Inflammatory macrophage treated with lipopolysaccharide for 1 hour (primary cell): ENCODE data around the gene CXCL3.

Experiments
- DNase-seq, 2 donors: peaks; one replicate each; pipeline ENCODE4 v3.0.0-alpha.2; 2020 to 2022

Gene CXCL3

DNA sequence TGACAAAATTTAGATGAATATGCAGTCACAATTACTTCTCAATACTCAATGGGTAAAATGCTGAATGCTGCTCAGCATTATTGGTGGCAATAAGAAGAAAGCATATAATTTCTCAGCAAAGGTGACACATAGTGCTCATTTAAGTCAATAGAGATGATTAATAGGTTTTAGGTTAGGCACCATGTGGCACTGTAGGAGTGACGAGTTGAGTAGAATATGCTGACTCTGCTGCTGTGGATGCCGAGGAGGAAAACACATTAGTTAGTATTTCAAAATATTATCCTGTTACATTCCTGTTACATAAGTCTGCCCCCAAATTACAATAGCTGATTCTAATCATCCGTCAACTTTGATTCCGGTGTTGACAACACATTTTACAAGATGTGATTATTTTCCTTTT is 26.4 kb downstream of the CXCL3 start:
- DNase-seq: no peak

DNA sequence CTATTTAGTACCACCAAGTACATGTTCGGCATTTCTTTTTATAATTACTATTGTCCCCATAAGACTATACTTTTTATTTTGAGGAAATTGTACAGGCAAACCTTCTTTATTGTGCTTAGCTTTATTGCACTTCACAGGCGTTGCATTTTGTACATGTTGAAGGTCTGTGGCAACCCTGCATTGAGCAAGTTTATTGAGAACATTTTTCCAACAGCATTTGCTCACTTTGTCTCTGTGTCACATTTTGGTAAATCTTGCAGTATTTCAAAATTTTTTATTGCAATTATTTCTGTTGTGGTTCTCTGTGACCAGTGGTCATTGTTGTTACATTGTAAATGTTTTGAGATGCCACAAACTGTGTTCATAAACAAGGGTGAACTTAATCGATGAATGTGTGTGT is 29.2 kb downstream of the CXCL3 start:
- peak; percentile 33 to 57 for DNase-seq

DNA sequence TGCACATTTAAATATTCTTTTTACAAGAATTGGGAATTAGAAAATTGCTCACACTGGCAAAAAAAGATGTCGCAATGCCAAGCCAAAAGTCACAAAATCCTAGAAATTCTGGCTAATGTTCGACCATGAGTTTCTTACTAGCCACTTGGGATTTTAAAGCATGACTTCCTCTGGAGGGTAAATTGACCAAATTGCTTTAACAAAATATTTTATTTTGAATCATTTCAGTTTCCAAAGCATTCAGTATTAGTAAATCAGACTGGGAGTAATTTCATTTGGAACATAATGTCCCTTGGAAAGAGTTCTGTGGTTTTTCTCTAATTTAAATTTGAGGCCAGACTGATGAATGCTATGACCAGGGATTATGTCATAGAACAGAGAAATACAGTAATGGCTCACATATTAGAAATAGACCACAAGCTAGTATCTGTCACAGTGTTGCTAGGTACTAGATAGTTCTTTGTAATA is 32.4 kb downstream of the CXCL3 start:
- no peak for DNase-seq

DNA sequence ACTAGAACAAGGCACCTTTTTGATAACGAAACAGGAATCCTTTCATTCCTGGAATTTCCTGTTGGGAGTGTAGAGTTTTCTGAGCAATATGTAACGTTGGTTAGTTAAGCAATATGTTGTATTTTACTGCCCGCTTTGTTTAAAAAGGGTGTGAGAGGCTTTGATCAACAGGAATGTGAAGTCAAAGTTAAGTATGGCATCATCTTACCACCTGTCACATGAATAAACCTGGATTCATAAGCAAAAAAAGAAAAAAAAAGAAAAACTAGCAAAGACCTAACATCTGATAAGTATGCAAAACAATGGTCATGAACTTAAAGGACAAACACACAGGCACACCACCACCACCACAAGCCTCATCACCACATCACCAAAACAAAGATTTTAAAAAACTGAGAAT is 33.0 kb downstream of the CXCL3 start:
- DNase-seq: no peak

DNA sequence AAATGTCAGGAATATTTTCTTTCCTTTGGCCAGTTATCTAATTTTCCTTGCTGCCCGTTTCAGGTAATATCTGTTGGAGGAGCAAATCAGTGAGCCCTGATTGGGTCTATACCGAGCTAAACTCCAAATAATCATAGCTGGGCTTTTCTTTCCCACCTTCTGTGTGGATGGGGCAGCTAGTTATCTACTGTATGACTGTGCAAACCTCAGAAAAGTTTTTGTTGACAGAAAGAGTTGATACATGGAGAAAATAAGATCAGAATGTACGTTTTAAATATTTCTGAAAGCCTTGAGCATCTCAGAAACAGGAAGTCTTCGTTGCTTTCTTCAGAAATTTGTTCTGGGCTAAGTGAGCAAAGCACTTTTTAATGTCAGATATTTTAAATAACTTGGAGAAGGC is 33.8 kb downstream of the CXCL3 start:
- no peak for DNase-seq

DNA sequence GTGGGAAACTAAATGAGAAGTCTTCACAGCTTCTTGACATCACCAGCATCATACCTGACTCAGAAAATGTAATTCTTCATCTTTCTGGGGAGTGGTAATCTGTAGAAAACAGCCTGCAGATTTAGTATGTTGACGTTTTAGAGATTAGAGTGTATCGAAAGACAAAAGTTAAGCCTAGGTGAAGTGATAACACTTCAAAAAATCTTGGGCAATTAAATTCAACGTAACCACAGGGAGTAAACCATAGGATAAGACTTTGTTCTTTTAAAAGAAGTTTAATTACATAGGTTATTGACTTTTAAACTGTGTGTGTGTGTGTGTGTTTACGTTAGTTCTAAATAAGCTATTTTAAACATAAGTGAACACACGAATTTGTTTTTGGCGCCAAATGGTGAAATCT is 38.2 kb downstream of the CXCL3 start:
- no peak for DNase-seq

DNA sequence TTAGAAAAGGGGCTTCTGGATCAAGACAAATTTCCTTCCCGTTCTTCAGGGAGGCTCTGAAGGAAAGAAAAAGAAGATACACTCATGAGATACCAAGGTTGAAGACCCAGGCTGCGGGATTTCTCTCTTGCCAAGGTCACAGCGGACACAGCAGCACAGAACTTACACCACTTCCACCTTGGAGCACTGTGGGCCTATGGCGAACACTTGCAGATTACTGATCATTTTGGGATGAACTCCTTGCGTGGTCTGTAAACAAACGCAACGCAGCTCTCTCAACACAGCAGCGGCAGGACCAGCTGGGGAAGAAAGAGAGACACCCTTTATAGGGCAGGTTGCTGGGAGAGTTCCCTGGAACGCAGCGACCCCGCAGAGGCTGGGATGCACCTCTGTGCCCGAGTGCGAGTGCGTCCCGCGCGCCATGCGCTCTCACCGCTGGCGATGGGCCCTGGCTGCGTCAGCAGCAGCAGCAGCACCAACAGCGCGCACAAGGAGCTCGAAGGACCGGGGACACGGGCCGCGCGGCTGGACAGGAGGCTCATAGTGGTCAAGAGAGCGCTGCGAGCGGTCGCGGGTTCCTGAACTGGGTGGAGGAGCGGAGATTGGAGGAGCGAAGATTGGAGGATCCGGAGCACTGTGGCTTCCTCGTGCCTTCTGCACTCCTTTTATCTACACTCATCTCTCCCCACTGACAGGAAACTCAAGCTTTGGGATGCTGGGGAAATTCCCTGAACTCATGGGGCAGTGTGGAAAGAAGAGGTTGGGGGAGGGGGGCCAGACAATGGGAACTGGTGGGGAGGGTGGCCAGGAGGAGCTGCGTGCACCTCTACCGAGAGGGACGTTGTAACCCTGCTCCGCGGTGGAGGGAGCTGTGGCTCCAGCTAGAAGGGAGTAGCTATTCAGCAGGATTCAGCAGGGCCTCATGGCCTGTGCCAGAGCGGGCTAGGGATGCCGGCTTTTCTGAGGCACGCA is 40.2 kb downstream of the CXCL3 start, which contains the start of gene CXCL5:
TSS of gene CXCL5 (minus strand) at position 638 of the 972 bp plus-strand sequence. CDS start at position 542, 96 bp downstream.
- DNase-seq: peak; percentile 23 to 27

DNA sequence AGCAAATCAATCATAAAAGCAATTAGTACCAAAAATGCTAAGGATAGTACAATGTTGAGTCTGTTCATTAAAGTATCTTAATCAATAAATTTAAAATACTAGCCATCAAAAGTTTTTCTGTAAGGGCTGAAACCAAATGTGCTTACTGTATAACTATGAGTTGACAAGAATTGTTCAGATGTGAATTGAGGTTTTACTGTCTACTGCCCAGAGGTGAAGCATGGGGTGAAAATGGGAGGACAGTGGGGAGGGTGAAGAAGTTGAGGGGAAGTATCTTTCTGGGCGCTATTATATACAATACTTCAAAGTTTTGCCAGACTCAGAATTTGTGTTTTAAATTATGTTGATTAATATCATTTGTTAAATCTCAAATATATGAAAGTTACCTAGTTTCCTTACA is 46.4 kb downstream of the CXCL3 start:
- no peak for DNase-seq

DNA sequence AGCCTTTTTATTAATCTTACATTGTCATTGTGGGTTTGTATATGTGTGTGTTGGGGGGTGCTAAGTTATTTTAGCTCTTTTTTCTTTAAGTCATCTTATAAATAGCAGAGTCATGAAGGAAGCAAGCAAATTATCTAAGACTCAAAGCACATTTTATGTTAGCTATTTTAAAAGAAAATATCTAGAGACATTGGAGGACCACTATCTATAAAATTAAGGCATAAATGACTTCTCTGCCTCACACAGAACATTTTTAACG is 46.8 kb downstream of the CXCL3 start:
- DNase-seq: no peak

DNA sequence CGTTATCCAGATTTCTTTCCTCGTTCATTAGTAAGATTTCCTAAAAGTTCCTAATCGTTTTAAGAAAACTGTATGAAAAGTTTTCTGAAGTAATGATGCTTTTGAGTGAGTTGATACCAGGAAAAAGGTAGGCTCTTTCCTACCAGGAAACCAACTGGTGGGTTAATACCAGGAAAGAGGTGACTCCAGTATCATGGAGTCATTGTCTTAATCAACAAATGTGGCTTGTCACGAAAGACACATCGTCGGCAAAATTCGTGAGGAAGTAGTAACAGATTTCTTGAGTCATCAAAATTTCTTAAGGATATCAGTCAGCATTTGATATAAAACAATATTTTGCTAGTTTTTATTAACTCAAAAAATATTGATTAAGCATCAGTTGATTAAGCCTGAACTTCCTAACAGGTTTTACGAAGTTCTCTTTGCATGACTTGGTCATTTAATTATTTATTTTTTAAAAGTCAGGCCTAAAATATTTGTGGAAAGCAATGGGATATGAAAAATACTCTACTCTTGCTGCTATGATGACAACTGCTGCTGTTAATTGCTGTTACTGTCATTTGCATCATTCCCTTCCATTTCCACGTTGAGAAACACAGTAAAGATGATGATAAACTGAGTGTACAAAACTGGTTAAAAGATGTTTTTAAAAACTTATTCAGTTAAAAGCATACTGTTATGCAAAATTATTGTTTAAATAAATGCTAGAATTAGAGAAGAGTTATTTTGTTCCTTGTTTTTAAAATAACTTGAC is 47.3 kb downstream of the CXCL3 start:
- DNase-seq: no peak

DNA sequence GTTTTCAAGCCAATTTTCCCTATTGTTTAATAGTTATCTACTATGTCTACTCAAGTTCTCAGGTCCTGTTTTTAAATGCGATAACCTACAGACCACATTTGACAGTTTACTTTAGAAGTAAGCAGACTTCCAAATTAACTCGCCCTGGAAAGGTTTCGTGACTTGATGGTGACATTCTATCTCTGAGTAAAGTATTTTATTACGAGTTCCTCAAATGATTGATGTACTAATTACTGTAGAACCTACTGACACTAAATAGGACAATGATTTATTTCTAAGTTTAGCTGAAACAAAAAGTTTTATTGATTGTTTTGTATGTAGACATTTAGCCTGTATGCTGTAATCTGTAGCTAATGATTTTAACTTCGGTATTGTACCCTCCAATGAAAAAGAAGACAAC is 48.6 kb downstream of the CXCL3 start:
- DNase-seq: no peak

DNA sequence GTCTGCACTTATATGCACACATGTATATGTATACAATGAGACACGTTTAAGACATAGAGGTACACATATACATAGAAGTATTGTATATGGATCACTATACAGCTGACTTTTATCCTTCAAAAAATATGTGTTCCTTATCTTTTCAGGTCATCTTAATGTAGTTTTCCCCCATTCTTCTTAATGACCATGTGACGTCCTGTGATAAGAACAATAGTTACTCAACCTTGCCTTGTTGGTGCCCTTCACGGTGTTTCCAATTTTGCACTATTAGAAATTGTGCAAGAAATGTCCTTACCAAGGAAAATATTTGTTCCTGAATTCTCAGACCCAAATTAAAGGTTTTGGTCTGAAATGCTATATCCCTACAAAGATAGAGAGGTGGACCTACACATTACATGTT is 49.5 kb downstream of the CXCL3 start:
- no peak for DNase-seq

DNA sequence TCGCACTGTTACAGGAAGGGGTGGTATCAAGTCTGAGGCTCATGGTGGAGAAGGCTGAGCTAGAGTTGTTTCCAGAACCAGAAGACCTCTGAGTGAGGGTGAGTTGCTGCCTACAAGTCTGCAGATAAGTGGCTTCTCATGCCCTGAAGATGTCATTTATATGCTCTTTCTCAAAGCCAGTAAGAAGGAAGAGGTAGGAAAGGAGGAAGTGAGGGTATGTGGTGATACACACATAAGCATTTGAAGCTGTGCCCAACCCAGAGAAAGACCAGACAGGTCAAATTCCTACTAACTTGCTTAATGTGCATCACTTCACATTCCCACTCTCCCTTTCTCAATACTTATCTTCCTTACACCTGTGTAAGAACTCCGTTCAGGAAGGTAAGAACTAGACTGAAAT is 50.4 kb downstream of the CXCL3 start, which contains the start of gene PPBP:
TSS of gene PPBP (minus strand) at position 130 of the 400 bp plus-strand sequence. CDS start at position 43, 87 bp downstream.
- DNase-seq: no peak
